GM18511 (cell line): Measurements from ENCODE around the gene KDM4C.
A peak's percentile ranks its signal among the peaks of the same experiment; 100 is the strongest.

ENCODE experiments used
- ATAC-seq: cut with Tn5 transposase; IDR thresholded peaks from one replicate; pipeline ENCODE4 v1.9.1; 2021; ENCODE audit warnings: mild to moderate bottlenecking, moderate library complexity; ENCODE audit not compliant: unreplicated experiment

The KDM4C gene

GRCh38 chr9:7123743-7124142, 366.0 kb downstream of the KDM4C start:
- no peak for ATAC-seq

DNA sequence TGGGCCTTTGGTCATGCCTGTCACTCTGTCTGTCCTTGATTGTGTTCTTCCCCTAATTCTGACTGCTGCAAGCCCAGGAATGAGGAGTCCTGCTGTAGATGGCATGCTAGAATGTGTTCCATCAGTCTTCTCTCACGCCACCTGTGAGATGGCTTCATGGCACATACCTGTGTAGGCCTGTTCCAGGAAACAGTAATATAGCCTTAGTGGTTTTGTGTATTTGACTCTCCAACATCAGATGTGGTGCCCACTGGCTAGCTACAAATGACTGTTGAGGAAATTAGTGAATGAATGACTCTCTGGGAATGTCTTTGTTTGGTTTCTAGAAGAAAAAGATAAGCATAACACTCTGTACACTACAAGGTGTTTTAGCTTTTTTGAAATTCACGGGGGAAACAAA, 367.5 kb downstream of the KDM4C start:
- no peak for ATAC-seq

DNA sequence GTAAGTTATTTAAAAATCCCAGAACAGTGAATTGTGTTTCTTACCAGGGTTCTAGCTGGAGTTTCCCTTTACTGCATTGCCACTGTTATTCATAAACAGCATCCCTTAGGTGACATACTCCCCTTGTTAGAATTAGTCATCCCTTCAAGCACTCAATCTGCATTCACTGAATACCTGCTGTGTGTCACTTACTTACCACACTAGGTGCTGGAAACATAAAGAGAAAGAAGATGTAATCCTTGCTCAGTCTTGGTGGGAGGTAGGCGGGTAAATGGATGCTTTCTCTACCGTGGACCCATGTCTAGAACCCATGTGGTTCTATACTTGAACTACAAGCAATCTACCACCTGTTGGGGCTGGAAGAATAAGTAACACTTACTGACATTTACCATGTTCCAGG, 371.6 kb downstream of the KDM4C start:
- ATAC-seq = no peak

DNA sequence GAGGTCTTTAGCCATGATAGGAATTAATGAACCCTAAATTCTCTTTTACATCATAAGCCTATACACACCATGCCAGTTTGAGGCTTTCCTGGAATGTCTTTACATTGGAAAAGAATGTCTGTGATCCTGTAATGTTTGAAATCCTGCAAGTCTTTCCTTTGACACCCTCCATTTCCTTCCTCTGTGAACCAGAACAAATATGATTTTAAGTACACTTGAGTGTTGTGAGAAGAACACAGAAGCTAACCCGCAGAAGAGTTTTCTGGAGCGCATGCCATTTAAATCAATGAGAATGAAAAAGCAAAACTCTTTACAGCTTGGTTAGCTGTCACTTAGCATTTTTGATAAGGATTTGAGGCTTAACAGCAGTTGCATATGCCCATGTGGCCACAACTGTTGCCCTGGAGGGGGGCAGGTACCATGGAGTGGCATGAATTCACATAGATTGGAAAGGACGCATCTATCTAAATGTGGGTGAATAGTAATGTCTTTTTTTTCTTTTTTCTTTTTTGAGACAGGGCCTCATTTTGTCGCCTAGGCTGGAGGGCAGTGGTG, 372.6 kb downstream of the KDM4C start:
- ATAC-seq = no peak

GRCh38 chr9:7132605-7133004, 374.8 kb downstream of the KDM4C start:
- ATAC-seq = no peak

- no peak for ATAC-seq
These were observed 378.0 kb downstream of the KDM4C start for GRCh38 chr9:7135735-7136134.

- ATAC-seq = no peak
These were observed 379.3 kb downstream of the KDM4C start for GRCh38 chr9:7137040-7137439.

- no peak for ATAC-seq
These were observed 379.8 kb downstream of the KDM4C start for GRCh38 chr9:7137571-7137970.

DNA sequence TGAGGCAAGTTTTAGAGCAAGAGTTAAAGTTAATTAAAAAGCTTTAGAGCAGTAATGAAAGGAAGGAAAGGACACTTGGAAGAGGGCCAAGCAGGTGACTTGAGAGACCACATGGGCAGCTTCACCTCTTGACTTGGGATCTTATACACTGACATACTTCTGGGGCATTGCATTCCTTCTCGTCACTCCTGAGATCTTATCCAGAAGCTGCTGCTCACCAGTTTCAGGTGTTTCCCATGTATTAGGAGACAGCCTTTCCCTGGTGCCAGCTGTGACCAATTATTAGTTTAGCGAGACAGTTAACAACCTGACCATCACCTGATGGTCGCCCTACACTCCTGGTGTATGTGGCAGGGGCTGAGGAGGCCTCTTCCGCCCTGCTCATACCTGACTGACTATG, 382.1 kb downstream of the KDM4C start:
- no peak for ATAC-seq

- ATAC-seq = no peak
These were observed 382.6 kb downstream of the KDM4C start for GRCh38 chr9:7140401-7140800.

- ATAC-seq = no peak
These were observed 385.9 kb downstream of the KDM4C start for GRCh38 chr9:7143645-7144200.

GRCh38 chr9:7144265-7145046, 386.7 kb downstream of the KDM4C start:
- ATAC-seq = no peak

GRCh38 chr9:7145361-7146069, 387.7 kb downstream of the KDM4C start:
- no peak for ATAC-seq

DNA sequence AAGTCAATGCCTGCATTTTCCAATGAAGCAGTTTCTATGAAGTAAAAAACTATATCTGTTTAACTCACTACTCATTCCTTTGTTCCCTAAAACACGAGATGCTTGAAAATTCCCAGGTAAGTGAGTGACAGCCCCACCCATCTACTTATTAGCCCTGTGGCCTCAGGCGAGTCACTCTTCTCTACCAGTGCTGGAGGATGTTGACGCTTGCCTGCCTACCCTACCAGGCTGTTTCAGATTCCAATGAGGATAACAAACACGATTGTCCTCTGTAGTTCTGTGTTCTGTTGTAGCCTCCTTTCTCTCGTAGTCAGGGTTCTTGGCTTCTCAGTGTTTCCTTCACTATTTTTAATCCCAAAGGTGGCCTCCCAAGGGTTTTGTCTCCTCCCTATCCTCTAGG, 388.8 kb downstream of the KDM4C start:
- ATAC-seq = no peak

DNA sequence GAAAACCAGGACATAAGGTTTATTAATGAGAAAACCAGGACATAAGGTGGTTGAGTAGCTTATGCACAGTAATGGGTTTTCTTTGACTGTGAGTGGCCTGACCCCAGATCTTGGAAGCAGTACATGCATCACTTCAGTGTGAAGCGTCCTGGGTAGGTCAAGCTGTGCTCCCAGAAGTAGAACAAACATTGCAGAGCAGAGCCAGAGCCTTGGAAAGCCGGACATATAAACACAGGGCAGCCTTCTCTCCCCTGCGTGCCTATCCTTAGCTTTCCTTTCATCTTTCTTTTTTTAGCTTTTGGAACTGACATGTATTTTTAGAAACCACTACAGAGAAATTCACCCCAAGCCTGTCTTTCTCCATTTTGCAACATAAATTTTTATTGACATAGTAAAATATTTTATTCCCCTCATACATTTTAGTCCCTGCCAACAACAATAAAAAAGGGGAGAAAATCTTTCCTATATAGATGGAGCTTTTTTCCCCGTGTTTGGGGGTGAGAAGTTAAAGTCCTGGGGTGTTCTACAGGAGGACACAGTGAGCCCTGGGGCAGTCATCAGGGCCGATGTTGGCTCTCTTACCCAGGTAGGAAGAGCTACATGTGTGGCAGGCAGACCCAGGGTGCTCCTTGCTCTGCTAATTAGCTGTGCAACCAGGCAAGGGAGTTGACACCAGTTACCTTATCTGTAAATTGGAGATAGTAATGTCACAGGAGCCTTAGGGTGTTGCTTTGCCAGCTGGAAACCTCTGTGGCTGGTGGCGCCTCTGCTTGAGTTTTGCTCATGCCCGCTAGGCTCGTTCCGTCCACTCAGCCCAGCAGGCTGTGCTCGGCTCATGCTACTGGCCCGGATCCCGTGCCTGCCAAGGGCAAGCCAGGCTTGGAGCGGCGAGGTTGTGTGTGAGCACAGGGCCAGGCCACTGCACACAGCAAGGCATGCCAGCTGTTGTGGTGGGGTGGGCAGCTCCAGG, 389.6 kb downstream of the KDM4C start:
- no peak for ATAC-seq

DNA sequence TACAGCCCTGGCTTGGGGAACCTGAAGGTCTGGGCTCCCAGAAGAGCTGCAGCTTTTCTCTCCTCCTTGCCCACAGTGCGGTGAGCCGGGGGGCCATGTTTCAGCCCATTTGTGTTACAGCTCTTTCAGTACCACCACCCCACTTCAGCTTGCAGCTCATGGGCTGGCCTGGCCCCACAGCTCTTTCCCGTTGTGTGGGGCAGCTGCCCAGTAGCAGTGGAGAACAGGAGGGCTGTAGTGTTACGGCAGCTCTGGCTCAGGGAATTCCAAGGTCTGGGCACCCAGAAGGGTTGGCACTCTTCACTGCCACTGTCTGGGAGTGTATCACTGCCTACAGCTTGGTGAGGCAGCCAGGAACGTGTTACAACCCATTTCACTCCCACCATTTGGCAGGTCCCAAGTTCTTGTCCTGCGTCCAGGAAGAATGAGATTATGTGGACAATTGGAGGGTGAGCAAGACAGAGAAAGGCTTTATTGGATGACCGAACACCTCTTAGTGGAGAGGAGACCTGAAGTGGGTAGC, 390.5 kb downstream of the KDM4C start:
- no peak for ATAC-seq

DNA sequence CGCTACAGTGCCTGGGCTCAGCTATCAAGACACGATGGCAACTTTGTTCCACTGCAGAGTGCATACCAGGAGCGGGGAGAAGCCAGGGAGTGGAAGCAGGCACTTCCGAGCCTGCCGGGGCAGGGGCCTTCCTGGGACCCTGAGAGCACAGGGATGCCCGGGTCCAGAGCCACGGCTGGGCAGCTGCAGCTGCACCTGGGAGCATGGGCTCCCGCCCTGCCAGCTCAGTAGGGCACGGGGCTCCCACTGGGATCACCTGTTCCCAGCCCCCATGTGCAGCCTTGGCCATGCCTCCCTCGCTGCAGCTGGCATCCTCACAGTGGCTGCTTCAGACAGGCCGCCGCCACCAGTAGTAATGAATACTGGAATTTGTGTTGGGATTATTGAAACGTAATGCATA, 391.5 kb downstream of the KDM4C start:
- ATAC-seq = no peak

DNA sequence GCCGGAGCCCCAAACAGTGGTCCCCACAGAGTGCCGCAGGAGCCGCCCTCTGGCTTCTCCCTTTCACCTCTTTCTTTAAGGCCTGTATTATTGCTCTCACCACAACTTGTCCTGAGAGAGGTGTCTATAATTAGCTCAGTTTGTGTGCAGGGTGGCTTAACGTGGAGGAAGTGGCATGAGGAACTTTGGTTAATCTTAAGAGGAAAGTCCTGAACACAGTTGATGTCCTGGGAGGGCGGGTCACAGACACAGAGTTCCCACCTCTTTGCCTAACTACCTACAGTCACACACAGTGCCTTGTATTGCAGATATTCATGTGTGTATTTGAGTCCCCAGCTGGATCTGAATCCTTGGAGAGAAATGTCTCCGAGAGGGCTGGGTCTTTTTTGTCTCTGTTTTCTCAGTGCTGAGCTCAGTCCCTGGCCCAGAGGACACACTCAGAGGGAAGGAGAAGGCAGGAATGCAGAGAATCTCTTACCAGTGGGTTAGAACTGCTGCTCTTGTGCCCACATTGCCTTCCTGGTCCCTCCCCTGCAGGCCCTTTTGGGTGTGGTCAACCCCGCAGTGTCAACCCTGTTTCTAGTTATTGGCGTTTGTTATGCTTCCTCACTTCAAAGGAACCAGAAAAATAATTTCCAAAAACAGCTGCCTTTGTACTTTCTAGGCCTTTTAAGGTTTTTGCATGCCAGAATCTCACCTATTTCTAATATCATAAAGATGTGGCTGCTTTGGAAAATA, 392.5 kb downstream of the KDM4C start:
- ATAC-seq = peak; percentile 49

DNA sequence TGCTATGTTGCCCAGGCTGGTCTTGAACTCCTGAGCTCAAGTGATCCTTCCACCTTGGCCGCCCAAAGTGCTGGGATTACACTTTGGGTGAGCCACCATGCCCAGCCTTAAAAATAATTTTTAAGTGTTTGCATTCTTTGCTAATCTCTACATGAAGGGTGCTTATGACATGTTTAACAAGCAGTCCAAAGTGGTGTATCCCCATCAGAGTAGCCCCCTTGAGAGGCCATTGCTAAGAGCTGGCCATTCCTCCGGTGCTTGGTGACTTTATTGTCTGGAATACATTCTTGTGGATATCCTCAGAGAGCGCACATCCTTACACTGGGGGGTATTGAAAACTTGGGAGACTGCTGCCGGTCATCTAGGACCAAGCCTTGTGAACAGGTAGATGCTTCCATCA, 395.4 kb downstream of the KDM4C start:
- no peak for ATAC-seq

DNA sequence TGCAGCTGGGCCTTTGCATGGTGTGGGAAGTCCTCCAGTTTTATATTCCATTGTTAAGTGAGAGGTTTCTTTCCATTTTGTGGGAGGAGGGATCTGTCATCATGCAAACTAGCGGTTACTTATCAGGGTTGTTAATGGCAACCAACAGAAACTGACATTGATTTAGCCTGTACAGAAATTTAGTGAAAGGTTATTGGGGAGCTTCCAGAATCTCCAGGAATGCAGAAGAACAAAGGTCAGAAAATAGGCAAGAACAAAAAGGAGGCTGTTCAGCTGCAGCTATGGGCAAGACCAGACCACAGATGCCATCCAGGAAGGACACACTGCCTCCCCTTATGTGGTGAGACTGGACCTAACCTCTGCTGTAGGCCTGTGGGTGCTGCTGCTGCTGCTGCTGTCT, 395.8 kb downstream of the KDM4C start:
- no peak for ATAC-seq
